ENCODE data around the gene SHMT1. TPM values are rescaled to one million over a fixed set of nuclear protein-coding genes. Genes with fewer than 3 reads are reported as not detected.

Gene SHMT1
- total and polyA plus RNA-seq, 4 donors: 39.6 to 360 (median 325) TPM

- H3K9ac ChIP-seq (ENCODE audit: low read depth in 1 of 2, low read length in 2 of 2): no peak overlapping the region
- no peak overlapping the region for H3K4me3 ChIP-seq (ENCODE audit: low read depth in 1 of 3, low read length in 3 of 3)
- WGBS: 66% methylated on average over 27 of the region's 27 CpGs
- H3K27me3 ChIP-seq (ENCODE audit: control insufficient read depth in 4 of 4, insufficient read depth in 4 of 4, low read length in 3 of 4): no peaks in the 10 kb centered on the region
- H3K9me3 ChIP-seq (ENCODE audit: control insufficient read depth in 4 of 4, low read length in 3 of 4): no peaks in the 10 kb centered on the region
- H3K4me1 ChIP-seq (ENCODE audit: control insufficient read depth in 4 of 4, insufficient read depth in 4 of 4, low read length in 3 of 4): peaks cover 0 to 14% (median 4%) of the 10 kb centered on the region in 4 donors
- H3K27ac ChIP-seq (ENCODE audit: low read depth in 1 of 2, low read length in 2 of 2): peak overlapping the region in 1 of 2 donors; percentile 22
- H3K36me3 ChIP-seq (ENCODE audit: control insufficient read depth in 4 of 4, insufficient read depth in 3 of 4, low read depth in 1 of 4, low read length in 3 of 4): peaks cover 9 to 42% (median 23%) of the 10 kb centered on the region in 4 donors
- TF ChIP-seq NR2F2 (IDR thresholded peaks at IDR 0.05) (no peak), YY1 (IDR thresholded peaks at IDR 0.05) (no peak), FOXA2 (IDR thresholded peaks at IDR 0.05) (no peak), SP1 (IDR thresholded peaks at IDR 0.05) (no peak), ATF3 (IDR thresholded peaks at IDR 0.05) (no peak), JUND (IDR thresholded peaks at IDR 0.05) (no peak), TAF1 (conservative IDR thresholded peaks at IDR 0.05) (no peak), FOXA1 (IDR thresholded peaks at IDR 0.05) (no peak), ZBTB33 (IDR thresholded peaks at IDR 0.05) (no peak), REST (IDR thresholded peaks at IDR 0.05) (no peak), HNF4G (IDR thresholded peaks at IDR 0.05) (no peak), RAD21 (IDR thresholded peaks at IDR 0.05) (no peak), EGR1 (IDR thresholded peaks at IDR 0.05; ENCODE audit: low read depth in 2 of 2) (no peak), MAX (IDR thresholded peaks at IDR 0.05) (no peak), CTCF (IDR thresholded peaks at IDR 0.05; ENCODE audit: low read depth, low read length, missing input control) (no peak), RXRA (IDR thresholded peaks at IDR 0.05) (no peak)
- DNase-seq (ENCODE audit: low spot score): no peak
Measured at GRCh38 chr17:18324140-18325050, 39.0 kb downstream of the SHMT1 start.

Measured in liver (tissue), 9 donors.